ACHN (cell line): ENCODE data around the gene EFCC1.
"Not testable (repeated sequence)": the region's sequence is repeated elsewhere in the genome, so short reads cannot be mapped to it uniquely, and the experiment has no call there.

Experiments used
- DNase-seq: peaks from one replicate; pipeline ENCODE4 v3.0.0-alpha.2; 2015
- in situ Hi-C: cut with HindIII; loops from 2 replicates; pipeline ENCODE4 v1.10.0; 2017; ENCODE audit warnings: low sequenced_read_pairs, low pct_ligation_motif_present, low pct_unique_long_range_greater_than_20kb

EFCC1 gene

DNA sequence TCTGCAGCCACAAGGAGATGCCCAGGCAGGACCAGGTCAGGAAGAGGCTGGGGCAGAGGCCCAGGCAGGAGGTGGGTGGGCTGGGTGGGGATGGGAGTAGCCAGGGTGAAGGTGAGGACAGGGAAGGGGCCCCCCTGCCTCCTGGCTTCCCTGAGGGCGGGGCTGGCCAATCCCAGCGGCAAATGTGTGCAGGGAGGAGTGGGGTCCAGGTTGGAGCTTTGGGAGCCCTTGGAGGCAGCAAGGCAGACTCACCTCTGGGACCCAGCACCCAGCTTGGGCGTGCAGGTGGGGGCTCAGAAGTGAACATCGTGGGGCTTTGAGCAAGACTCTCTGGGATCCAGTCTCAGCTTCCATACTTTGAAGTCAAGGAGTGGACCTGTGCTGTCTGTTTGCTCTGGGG is 84.7 kb downstream of the EFCC1 start:
- in situ Hi-C loops = no loop called here
- DNase-seq = no peak

DNA sequence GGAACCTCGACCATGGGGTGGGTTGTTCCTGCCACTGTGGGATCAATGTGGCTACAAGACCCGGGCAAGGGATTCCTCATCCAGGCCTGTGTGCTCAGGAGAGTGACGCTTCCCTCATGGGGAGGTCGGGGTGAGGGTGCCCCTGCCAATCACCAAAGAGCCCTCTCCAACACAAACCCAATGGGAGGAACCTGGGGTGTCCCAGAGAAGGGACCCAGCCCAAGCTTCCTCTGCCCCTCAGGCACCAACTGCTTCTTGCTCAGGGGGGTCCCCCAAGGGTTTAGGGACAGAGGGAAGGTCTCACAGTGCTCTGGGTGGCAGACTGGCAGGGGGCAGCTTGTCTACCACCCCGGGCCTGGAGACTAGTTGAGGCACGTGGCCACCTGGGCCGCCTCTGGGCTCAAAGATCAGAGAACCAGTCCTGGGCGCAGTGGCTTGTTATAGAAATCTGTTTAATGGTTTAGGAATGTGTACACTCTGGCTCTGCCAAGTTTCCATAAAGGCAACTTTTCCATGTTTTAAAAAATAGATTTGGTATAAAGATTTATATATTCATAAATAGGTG is 86.1 kb downstream of the EFCC1 start:
- no peak for DNase-seq
- in situ Hi-C loops = no loop called here

DNA sequence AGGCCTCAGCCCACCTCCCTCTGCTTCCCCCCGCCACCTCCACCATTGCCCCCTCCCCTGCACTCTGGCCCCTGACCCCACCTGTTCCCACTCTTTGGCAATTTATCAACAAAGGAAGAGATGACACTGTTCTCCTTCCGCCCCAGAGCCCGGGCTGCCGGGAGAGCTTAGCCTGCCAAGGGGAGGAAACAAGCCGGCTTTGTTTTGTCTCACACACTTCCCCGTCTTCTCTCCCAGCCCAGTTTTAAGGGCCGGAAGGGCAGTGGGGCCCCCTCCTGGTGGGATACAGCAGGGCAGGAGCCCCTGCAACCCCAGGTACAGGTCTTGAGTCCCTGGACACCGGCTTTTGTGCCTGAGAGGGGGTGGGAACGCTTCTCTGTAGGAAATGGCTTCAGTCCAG is 86.8 kb downstream of the EFCC1 start:
- DNase-seq, in situ Hi-C loops: not testable (repeated sequence)

DNA sequence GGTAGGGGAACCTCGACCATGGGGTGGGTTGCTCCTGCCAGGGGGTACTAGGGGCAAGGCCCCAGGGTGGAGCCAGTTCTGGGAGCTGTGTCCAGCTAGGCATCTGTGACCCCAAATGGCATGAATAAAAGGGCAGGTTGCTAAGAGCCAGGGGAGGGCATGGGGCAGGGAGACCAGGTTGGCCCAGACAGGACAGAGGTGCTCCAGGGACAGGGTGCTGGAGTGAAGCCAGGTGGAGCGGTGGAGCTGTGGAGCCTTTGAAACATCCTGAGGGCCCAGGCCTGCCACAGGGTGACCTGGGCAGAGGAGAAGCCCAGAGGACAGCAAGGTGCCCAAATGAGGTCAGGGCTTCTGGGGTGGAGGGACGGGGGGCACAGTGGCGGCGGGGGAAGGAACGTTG is 87.2 kb downstream of the EFCC1 start:
- DNase-seq, in situ Hi-C loops: not testable (repeated sequence)
